PC-9 (cell line): ENCODE results near the gene SLC22A23.

ENCODE experiments used
- EZH2 ChIP-seq: fragments of 200-600 bp; sonication (generic); IDR thresholded peaks from 2 replicates; pipeline ENCODE4 v1.8.0; 2017; ENCODE audit warnings: antibody characterized with exemption, low read depth
- TF ChIP-seq, protein P1 (sequence below): fragments of 200-600 bp; sonication (generic); conservative IDR thresholded peaks from 2 replicates; pipeline ENCODE4 v1.6.1; 2017; ENCODE audit warnings: mixed run types, antibody characterized with exemption, mild to moderate bottlenecking, moderate library complexity

DNA sequence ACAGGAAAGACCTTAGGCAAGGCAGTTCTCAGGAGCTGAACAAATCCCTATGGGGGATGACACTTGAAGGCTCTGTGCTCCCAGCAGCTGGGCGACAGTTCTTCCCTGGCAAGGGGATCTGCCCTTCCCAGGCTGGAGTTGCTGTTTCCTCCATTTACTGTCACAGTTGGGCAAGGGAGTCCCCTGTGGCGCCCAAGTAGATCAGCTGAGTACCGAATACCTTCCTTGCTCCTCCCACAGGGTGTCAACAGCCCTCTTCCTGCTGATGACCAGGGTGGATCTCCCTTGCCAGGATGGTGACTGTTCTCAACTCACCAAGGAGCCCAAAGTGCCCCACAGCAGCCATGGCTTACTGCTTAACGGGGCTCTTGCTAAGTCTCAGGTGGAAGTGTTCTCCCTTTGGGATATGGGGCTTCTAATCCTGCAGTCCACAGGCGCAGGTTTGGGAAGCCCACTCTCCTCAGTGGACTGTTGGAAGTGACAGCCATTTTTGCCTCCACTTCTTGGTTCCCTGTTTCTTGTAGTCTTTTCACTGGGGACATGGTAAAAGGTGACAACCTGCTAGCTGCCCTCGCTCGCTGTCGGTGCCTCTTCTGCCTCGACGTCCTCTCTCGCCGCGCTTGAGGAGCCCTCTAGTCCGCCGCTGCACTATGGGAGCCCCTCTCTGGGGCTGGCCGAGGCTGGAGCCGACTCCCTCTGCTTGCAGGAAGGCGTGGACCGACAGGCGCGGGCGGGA lies 203.8 kb downstream of the SLC22A23 start:
- TF ChIP-seq, protein P1, sequence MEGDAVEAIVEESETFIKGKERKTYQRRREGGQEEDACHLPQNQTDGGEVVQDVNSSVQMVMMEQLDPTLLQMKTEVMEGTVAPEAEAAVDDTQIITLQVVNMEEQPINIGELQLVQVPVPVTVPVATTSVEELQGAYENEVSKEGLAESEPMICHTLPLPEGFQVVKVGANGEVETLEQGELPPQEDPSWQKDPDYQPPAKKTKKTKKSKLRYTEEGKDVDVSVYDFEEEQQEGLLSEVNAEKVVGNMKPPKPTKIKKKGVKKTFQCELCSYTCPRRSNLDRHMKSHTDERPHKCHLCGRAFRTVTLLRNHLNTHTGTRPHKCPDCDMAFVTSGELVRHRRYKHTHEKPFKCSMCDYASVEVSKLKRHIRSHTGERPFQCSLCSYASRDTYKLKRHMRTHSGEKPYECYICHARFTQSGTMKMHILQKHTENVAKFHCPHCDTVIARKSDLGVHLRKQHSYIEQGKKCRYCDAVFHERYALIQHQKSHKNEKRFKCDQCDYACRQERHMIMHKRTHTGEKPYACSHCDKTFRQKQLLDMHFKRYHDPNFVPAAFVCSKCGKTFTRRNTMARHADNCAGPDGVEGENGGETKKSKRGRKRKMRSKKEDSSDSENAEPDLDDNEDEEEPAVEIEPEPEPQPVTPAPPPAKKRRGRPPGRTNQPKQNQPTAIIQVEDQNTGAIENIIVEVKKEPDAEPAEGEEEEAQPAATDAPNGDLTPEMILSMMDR, result no peak
- TF ChIP-seq EZH2, result no peak
